Astrocyte (in vitro differentiated cells and primary cell): ENCODE measurements around the gene ARID3C. TPM values are rescaled to one million over a fixed set of nuclear protein-coding genes. Genes with fewer than 3 reads are reported as not detected.
A peak's percentile ranks its signal among the peaks of the same experiment; 100 is the strongest.

Experiments
- DNase-seq: peaks from one replicate; pipeline ENCODE4 v3.0.0-alpha.2; 2010; ENCODE audit warnings: low read depth
- FAIRE-seq: peaks from 2 replicates; lab custom pipeline; 2011; peaks lifted over from hg19 to GRCh38; lab: Jason Lieb, UNC
- H2AFZ ChIP-seq: 2 replicates; pipeline ENCODE4 v1.6.0; 2012; ENCODE audit warnings: low read depth, low read length, inconsistent platforms
- H3K27ac ChIP-seq: 2 replicates; pipeline ENCODE4 v1.5.1; 2011; ENCODE audit warnings: low read depth, low read length, inconsistent platforms
- H3K27me3 ChIP-seq: 2 replicates; pipeline ENCODE4 v1.6.0; 2011; ENCODE audit warnings: low read length, inconsistent platforms; ENCODE audit not compliant: insufficient read depth
- H3K36me3 ChIP-seq: 2 replicates; pipeline ENCODE4 v1.5.1; 2011; ENCODE audit warnings: low read length, inconsistent platforms; ENCODE audit not compliant: insufficient read depth
- H3K4me1 ChIP-seq: 2 replicates; pipeline ENCODE4 v1.5.1; 2011; ENCODE audit warnings: low read length, inconsistent platforms; ENCODE audit not compliant: insufficient read depth
- H3K4me2 ChIP-seq: 2 replicates; pipeline ENCODE4 v1.6.0; 2012; ENCODE audit warnings: low read length, inconsistent platforms
- H3K4me3 ChIP-seq: 2 replicates; pipeline ENCODE4 v1.5.1; 2011; ENCODE audit warnings: low read depth, mild to moderate bottlenecking, low read length, inconsistent platforms; ENCODE audit not compliant: insufficient read depth
- H3K79me2 ChIP-seq: 2 replicates; pipeline ENCODE4 v1.6.0; 2012; ENCODE audit warnings: mild to moderate bottlenecking, low read length, inconsistent platforms; ENCODE audit not compliant: insufficient read depth
- H3K9ac ChIP-seq: 2 replicates; pipeline ENCODE4 v1.6.0; 2012; ENCODE audit warnings: mild to moderate bottlenecking, low read length, inconsistent platforms
- H3K9me3 ChIP-seq: 2 replicates; pipeline ENCODE4 v1.5.1; 2012; ENCODE audit warnings: low read depth, mild to moderate bottlenecking, low read length, inconsistent platforms; ENCODE audit not compliant: insufficient read depth
- H4K20me1 ChIP-seq: 2 replicates; pipeline ENCODE4 v1.6.0; 2012; ENCODE audit warnings: low read length, inconsistent platforms; ENCODE audit not compliant: insufficient read depth
- H3K27ac Mint-ChIP-seq: one replicate; pipeline ENCODE4 v1.8.0; 2021; ENCODE audit warnings: mild to moderate bottlenecking, mixed read lengths; ENCODE audit not compliant: unreplicated experiment
- H3K27me3 Mint-ChIP-seq: one replicate; pipeline ENCODE4 v1.8.0; 2021; ENCODE audit warnings: low read depth, mixed read lengths; ENCODE audit not compliant: unreplicated experiment
- H3K36me3 Mint-ChIP-seq: one replicate; pipeline ENCODE4 v1.8.0; 2021; ENCODE audit warnings: low read depth, mixed read lengths; ENCODE audit not compliant: unreplicated experiment
- H3K4me1 Mint-ChIP-seq: one replicate; pipeline ENCODE4 v1.8.0; 2021; ENCODE audit warnings: low read depth, mixed read lengths; ENCODE audit not compliant: unreplicated experiment
- H3K4me3 Mint-ChIP-seq: one replicate; pipeline ENCODE4 v1.8.0; 2021; ENCODE audit warnings: mild to moderate bottlenecking, moderate library complexity, mixed read lengths; ENCODE audit not compliant: unreplicated experiment
- H3K9me3 Mint-ChIP-seq: one replicate; pipeline ENCODE4 v1.8.0; 2021; ENCODE audit warnings: mild to moderate bottlenecking, mixed read lengths; ENCODE audit not compliant: unreplicated experiment
- CTCF ChIP-seq: IDR thresholded peaks from 2 replicates; pipeline ENCODE4 v1.5.1; 2011; ENCODE audit warnings: low read depth, mild to moderate bottlenecking, inconsistent platforms, low read length, moderate library complexity; ENCODE audit not compliant: insufficient read depth
- EZH2 ChIP-seq: IDR thresholded peaks from 2 replicates; pipeline ENCODE4 v1.6.1; 2012; ENCODE audit warnings: mild to moderate bottlenecking, low read length, inconsistent platforms; ENCODE audit not compliant: insufficient read depth
- total RNA-seq: library from RNA; stranded (reverse); gene quantifications from 2 replicates; pipeline ENCODE4 v1.2.1, GENCODE V29; 2021

Gene ARID3C
- total RNA-seq, 1 donor from 2014 or later, result 0.16 TPM

GRCh38 chr9:34650816-34651215 is 21.9 kb upstream of the ARID3C start:
- H3K27ac Mint-ChIP-seq, result peak overlapping the region; percentile 18
- H3K4me1 ChIP-seq, result peaks cover 42% of the 10 kb centered on the region

GRCh38 chr9:34648673-34649072 is 19.8 kb upstream of the ARID3C start:
- peaks cover 8% of the 10 kb centered on the region for H3K79me2 ChIP-seq
- no peak overlapping the region for H3K9ac ChIP-seq
- peaks cover 4% of the 10 kb centered on the region for H4K20me1 ChIP-seq
- no peaks in the 10 kb centered on the region for H3K27me3 Mint-ChIP-seq
- H3K4me2 ChIP-seq, result no peak overlapping the region
- no peak overlapping the region for H3K27ac ChIP-seq
- peaks cover 35% of the 10 kb centered on the region for H3K4me1 Mint-ChIP-seq
- no peak overlapping the region for H3K4me3 ChIP-seq
- H3K36me3 ChIP-seq, result no peaks in the 10 kb centered on the region
- peaks cover 4% of the 10 kb centered on the region for H3K36me3 Mint-ChIP-seq
- H3K4me3 Mint-ChIP-seq, result peak overlapping the region; percentile 50
- no peak for DNase-seq
- peaks cover 42% of the 10 kb centered on the region for H3K4me1 ChIP-seq
- H3K9me3 Mint-ChIP-seq, result no peaks in the 10 kb centered on the region
- H2AFZ ChIP-seq, result no peak overlapping the region
- no peaks in the 10 kb centered on the region for H3K9me3 ChIP-seq
- H3K27me3 ChIP-seq, result no peaks in the 10 kb centered on the region
- TF ChIP-seq EZH2 (no peak), CTCF (no peak)
- no peak for FAIRE-seq
- H3K27ac Mint-ChIP-seq, result no peak overlapping the region

More at GRCh38 chr9:34650816-34651215, 21.9 kb upstream of the ARID3C start:
- H3K36me3 ChIP-seq, result no peaks in the 10 kb centered on the region
- no peak overlapping the region for H3K4me2 ChIP-seq
- peaks cover 4% of the 10 kb centered on the region for H4K20me1 ChIP-seq
- peaks cover 2% of the 10 kb centered on the region for H3K27me3 Mint-ChIP-seq
- H3K4me1 Mint-ChIP-seq, result peaks cover 40% of the 10 kb centered on the region
- H3K4me3 Mint-ChIP-seq, result peak overlapping the region; percentile 34
- DNase-seq (no peak), FAIRE-seq (no peak)
- no peaks in the 10 kb centered on the region for H3K27me3 ChIP-seq
- no peaks in the 10 kb centered on the region for H3K9me3 Mint-ChIP-seq
- no peak overlapping the region for H2AFZ ChIP-seq
- no peaks in the 10 kb centered on the region for H3K9me3 ChIP-seq
- H3K79me2 ChIP-seq, result peaks cover 8% of the 10 kb centered on the region
- TF ChIP-seq CTCF, result no peak
- TF ChIP-seq EZH2, result no peak
- H3K36me3 Mint-ChIP-seq, result peaks cover 6% of the 10 kb centered on the region
- no peak overlapping the region for H3K27ac ChIP-seq
- no peak overlapping the region for H3K4me3 ChIP-seq
- no peak overlapping the region for H3K9ac ChIP-seq

- H3K9me3 ChIP-seq, result no peaks in the 10 kb centered on the region
- peak overlapping the region; percentile 90 for H3K4me3 Mint-ChIP-seq
These were observed 18.8 kb upstream of the ARID3C start for GRCh38 chr9:34647651-34648050.

More at GRCh38 chr9:34647651-34648050, 18.8 kb upstream of the ARID3C start:
- no peak overlapping the region for H2AFZ ChIP-seq
- H3K9ac ChIP-seq, result peak overlapping the region; percentile 89
- no peaks in the 10 kb centered on the region for H3K27me3 Mint-ChIP-seq
- FAIRE-seq, result no peak
- H3K9me3 Mint-ChIP-seq, result no peaks in the 10 kb centered on the region
- peaks cover 26% of the 10 kb centered on the region for H3K4me1 Mint-ChIP-seq
- no peak for DNase-seq
- H3K27me3 ChIP-seq, result no peaks in the 10 kb centered on the region
- no peaks in the 10 kb centered on the region for H3K36me3 ChIP-seq
- H3K27ac Mint-ChIP-seq, result peak overlapping the region; percentile 34
- H3K36me3 Mint-ChIP-seq, result peaks cover 4% of the 10 kb centered on the region
- peaks cover 32% of the 10 kb centered on the region for H3K4me1 ChIP-seq
- H3K27ac ChIP-seq, result no peak overlapping the region
- peaks cover 8% of the 10 kb centered on the region for H3K79me2 ChIP-seq
- peaks cover 4% of the 10 kb centered on the region for H4K20me1 ChIP-seq
- TF ChIP-seq EZH2 (no peak), CTCF (no peak)
- peak overlapping the region; percentile 99 for H3K4me2 ChIP-seq
- H3K4me3 ChIP-seq, result no peak overlapping the region
